H9 (cell line): Measurements from ENCODE around the gene PRUNE2. TPM values are rescaled to one million over a fixed set of nuclear protein-coding genes. Genes with fewer than 3 reads are reported as not detected.
"Not testable (repeated sequence)": the region's sequence is repeated elsewhere in the genome, so short reads cannot be mapped to it uniquely, and the experiment has no call there.

Source experiments
- DNase-seq: peaks from one replicate; pipeline ENCODE4 v3.0.0-alpha.2; 2017
- H2AFZ ChIP-seq: one replicate; pipeline ENCODE4 v1.6.1; 2013; ENCODE audit warnings: mild to moderate bottlenecking, low read length, control low read depth, moderate library complexity
- H2AK5ac ChIP-seq: 2 replicates; pipeline ENCODE4 v1.6.1; 2013; ENCODE audit warnings: low read length, control low read depth, mixed read lengths; ENCODE audit not compliant: insufficient read length
- H2BK120ac ChIP-seq: one replicate; pipeline ENCODE4 v1.6.1; 2013; ENCODE audit warnings: low read depth, mild to moderate bottlenecking, low read length, control low read depth, inconsistent platforms; ENCODE audit not compliant: poor library complexity, severe bottlenecking
- H2BK12ac ChIP-seq: 2 replicates; pipeline ENCODE4 v1.6.1; 2013; ENCODE audit warnings: low read length, control low read depth, mixed read lengths, low read depth; ENCODE audit not compliant: insufficient read length
- H2BK15ac ChIP-seq: 2 replicates; pipeline ENCODE4 v1.6.1; 2013; ENCODE audit warnings: low read depth, low read length, control low read depth
- H2BK20ac ChIP-seq: one replicate; pipeline ENCODE4 v1.6.1; 2013; ENCODE audit warnings: low read depth, mild to moderate bottlenecking, low read length, control low read depth, inconsistent platforms; ENCODE audit not compliant: poor library complexity, severe bottlenecking
- H2BK5ac ChIP-seq: 2 replicates; pipeline ENCODE4 v1.6.1; 2013; ENCODE audit warnings: low read length, control low read depth, mixed read lengths; ENCODE audit not compliant: insufficient read length
- H3K14ac ChIP-seq: 2 replicates; pipeline ENCODE4 v1.6.1; 2013; ENCODE audit warnings: low read length, control low read depth; ENCODE audit not compliant: insufficient read depth
- H3K18ac ChIP-seq: 2 replicates; pipeline ENCODE4 v1.6.1; 2013; ENCODE audit warnings: low read depth, mild to moderate bottlenecking, mixed read lengths, low read length, control low read depth; ENCODE audit not compliant: insufficient read length
- H3K23ac ChIP-seq: 2 replicates; pipeline ENCODE4 v1.6.1; 2013; ENCODE audit warnings: low read length, control low read depth, mixed read lengths, low read depth; ENCODE audit not compliant: insufficient read length
- H3K23me2 ChIP-seq: 2 replicates; pipeline ENCODE4 v1.6.1; 2013; ENCODE audit warnings: low read depth, mild to moderate bottlenecking, mixed read lengths, low read length, control low read depth; ENCODE audit not compliant: insufficient read length, poor library complexity, severe bottlenecking
- H3K27ac ChIP-seq: 2 replicates; pipeline ENCODE4 v1.5.1; 2013; ENCODE audit warnings: low read length, control low read depth, mixed read lengths, low read depth; ENCODE audit not compliant: insufficient read length
- H3K27me3 ChIP-seq: 2 replicates; pipeline ENCODE4 v1.6.1; 2013; ENCODE audit warnings: low read length, control low read depth, inconsistent platforms; ENCODE audit not compliant: insufficient read depth
- H3K4ac ChIP-seq: 2 replicates; pipeline ENCODE4 v1.6.1; 2013; ENCODE audit warnings: low read depth, mild to moderate bottlenecking, control low read depth, inconsistent platforms, low read length, moderate library complexity
- H3K4me1 ChIP-seq: 2 replicates; pipeline ENCODE4 v1.6.1; 2013; ENCODE audit warnings: low read length, control low read depth, inconsistent platforms; ENCODE audit not compliant: insufficient read depth
- H3K4me2 ChIP-seq: 2 replicates; pipeline ENCODE4 v1.6.1; 2013; ENCODE audit warnings: low read length, control low read depth, mixed read lengths; ENCODE audit not compliant: insufficient read length, insufficient read depth
- H3K56ac ChIP-seq: 2 replicates; pipeline ENCODE4 v1.6.1; 2013; ENCODE audit warnings: low read depth, mild to moderate bottlenecking, mixed read lengths, low read length, control low read depth; ENCODE audit not compliant: insufficient read length
- H3K79me1 ChIP-seq: 2 replicates; pipeline ENCODE4 v1.6.1; 2013; ENCODE audit warnings: low read depth, mild to moderate bottlenecking, moderate library complexity, low read length, control low read depth, inconsistent platforms; ENCODE audit not compliant: insufficient read depth, poor library complexity, severe bottlenecking
- H3K79me2 ChIP-seq: 2 replicates; pipeline ENCODE4 v1.6.1; 2013; ENCODE audit warnings: low read length, control low read depth, inconsistent platforms; ENCODE audit not compliant: insufficient read depth
- H3K9ac ChIP-seq: 2 replicates; pipeline ENCODE4 v1.6.1; 2013; ENCODE audit warnings: low read length, control low read depth, mixed read lengths; ENCODE audit not compliant: insufficient read length; ENCODE audit errors: extremely low read depth
- H3K9me3 ChIP-seq: one replicate; pipeline ENCODE4 v1.6.1; 2013; ENCODE audit warnings: low read depth, low read length, inconsistent platforms; ENCODE audit not compliant: control insufficient read depth
- H3T11ph ChIP-seq: one replicate; pipeline ENCODE4 v1.6.1; 2013; ENCODE audit warnings: mild to moderate bottlenecking, low read length, control low read depth, inconsistent platforms
- H4K20me1 ChIP-seq: one replicate; pipeline ENCODE4 v1.6.1; 2013; ENCODE audit not compliant: control insufficient read depth, insufficient read length, insufficient read depth
- H4K5ac ChIP-seq: 2 replicates; pipeline ENCODE4 v1.6.1; 2013; ENCODE audit warnings: low read depth, mild to moderate bottlenecking, mixed read lengths, low read length, control low read depth; ENCODE audit not compliant: insufficient read length
- H4K8ac ChIP-seq: replicated peaks from 2 replicates; pipeline ENCODE4 v1.6.1; 2013; ENCODE audit warnings: low read length, control low read depth, mixed read lengths, low read depth; ENCODE audit not compliant: insufficient read length
- H4K91ac ChIP-seq: 2 replicates; pipeline ENCODE4 v1.6.1; 2013; ENCODE audit warnings: low read depth, mild to moderate bottlenecking, moderate library complexity, mixed read lengths, low read length, control low read depth; ENCODE audit not compliant: insufficient read length
- H3K27ac Mint-ChIP-seq, 3 experiments: 2 replicates in 2 of 3; 3 replicates in 1 of 3; pipeline ENCODE4 v1.8.0; 2020 to 2021; ENCODE audit warnings: mixed read lengths in 3 of 3, mild to moderate bottlenecking in 1 of 3, moderate library complexity in 1 of 3
- H3K27me3 Mint-ChIP-seq: 2 replicates; pipeline ENCODE4 v1.8.0; 2021; ENCODE audit warnings: low read depth, mild to moderate bottlenecking, moderate library complexity, mixed read lengths
- H3K36me3 Mint-ChIP-seq, 3 experiments: 2 replicates in 2 of 3; 3 replicates in 1 of 3; pipeline ENCODE4 v1.8.0; 2020 to 2021; ENCODE audit warnings: low read depth in 3 of 3, mixed read lengths in 3 of 3; ENCODE audit not compliant: insufficient read depth in 1 of 3
- H3K4me1 Mint-ChIP-seq, 2 experiments: 2 replicates each; pipeline ENCODE4 v1.8.0; 2020; ENCODE audit warnings: mixed read lengths in 2 of 2
- H3K4me3 Mint-ChIP-seq, 2 experiments: 2 replicates in 1 of 2; 3 replicates in 1 of 2; pipeline ENCODE4 v1.8.0; 2020 to 2021; ENCODE audit warnings: mild to moderate bottlenecking in 2 of 2, mixed read lengths in 2 of 2, moderate library complexity in 1 of 2
- H3K9me3 Mint-ChIP-seq, 2 experiments: 2 replicates in 1 of 2; 3 replicates in 1 of 2; pipeline ENCODE4 v1.8.0; 2020; ENCODE audit warnings: mild to moderate bottlenecking in 2 of 2, mixed read lengths in 2 of 2, moderate library complexity in 1 of 2
- CTCF ChIP-seq: fragments of 200-600 bp; sonication (generic); conservative IDR thresholded peaks from 3 replicates; pipeline ENCODE4 v1.8.0; 2021; ENCODE audit warnings: antibody characterized with exemption, mild to moderate bottlenecking
- WGBS: extraction: QIAGEN DNeasy Blood & Tissue Kit; methylation state at CpG from one replicate; pipeline ENCODE4 v1.1.7; 2013; ENCODE audit warnings: missing lambda C conversion rate, low lambda C conversion rate, mixed read lengths; ENCODE audit not compliant: insufficient read length; ENCODE audit errors: extremely low coverage; 5-methylcytosine and 5-hydroxymethylcytosine counted together
- total RNA-seq: library from RNA; stranded (reverse); gene quantifications from 2 replicates; pipeline ENCODE4 v1.2.1, GENCODE V29; 2021

The PRUNE2 gene
- total RNA-seq, 1 experiment from 2014 or later = 12.1 TPM

GRCh38 chr9:76665966-76666365 lies 239.9 kb downstream of the PRUNE2 start:
- not testable (repeated sequence) for H3K4ac ChIP-seq, H2BK12ac ChIP-seq, H3K27me3 Mint-ChIP-seq, H2BK5ac ChIP-seq, H3K4me1 ChIP-seq, H2BK20ac ChIP-seq, H2AFZ ChIP-seq, H4K20me1 ChIP-seq, H3K4me1 Mint-ChIP-seq, H3K23ac ChIP-seq, H4K8ac ChIP-seq, H3K56ac ChIP-seq, H3K79me1 ChIP-seq, H2BK120ac ChIP-seq, H3K9me3 ChIP-seq, H3K9ac ChIP-seq, H3T11ph ChIP-seq, H3K14ac ChIP-seq, H4K5ac ChIP-seq, H3K27ac Mint-ChIP-seq, H3K23me2 ChIP-seq, H3K4me2 ChIP-seq, H3K4me3 Mint-ChIP-seq, H3K79me2 ChIP-seq, H3K27ac ChIP-seq, H4K91ac ChIP-seq, H2AK5ac ChIP-seq, H2BK15ac ChIP-seq, H3K27me3 ChIP-seq, H3K18ac ChIP-seq
- Mint-ChIP-seq H3K36me3 (peaks cover 4 to 13% (median 12%) of the 10 kb centered on the region in 3 experiments; a peak in 6 of 7 replicates), H3K9me3 (peaks cover 11 to 14% of the 10 kb centered on the region in 2 experiments; a peak in 4 of 5 replicates)
- no CpG with 5 or more reads among the region's 11 CpGs for WGBS
- peak; percentile 76 for TF ChIP-seq CTCF
- peak; percentile 70 for DNase-seq
